ENCODE data around the gene SP7.

- TF ChIP-seq CTCF (IDR thresholded peaks at IDR 0.05) (no peak), ZFX (IDR thresholded peaks at IDR 0.05; ENCODE audit: borderline replicate concordance) (no peak)
Observed at GRCh38 chr12:53279888-53280498, 56.2 kb downstream of the SP7 start.

Measured in 22Rv1 (cell line).